WTC11 (cell line): ENCODE results near the gene CCDC150.

Source experiments
- CTCF ChIP-seq: fragments of 200-600 bp; IDR thresholded peaks from 2 replicates; pipeline ENCODE4 v1.8.0; 2022; ENCODE audit warnings: antibody characterized with exemption
- HMGXB4 ChIP-seq: sonication (generic); formaldehyde crosslinking; IDR thresholded peaks from 2 replicates; pipeline ENCODE4 v1.8.1; 2023; ENCODE audit warnings: mild to moderate bottlenecking, moderate library complexity, missing genetic modification reagents
- ZNF396 ChIP-seq: fragments of 250-450 bp; sonication (Bioruptor Pico); IDR thresholded peaks from 2 replicates; pipeline ENCODE4 v1.8.0; 2021; ENCODE audit warnings: mild to moderate bottlenecking, moderate library complexity, borderline replicate concordance

DNA sequence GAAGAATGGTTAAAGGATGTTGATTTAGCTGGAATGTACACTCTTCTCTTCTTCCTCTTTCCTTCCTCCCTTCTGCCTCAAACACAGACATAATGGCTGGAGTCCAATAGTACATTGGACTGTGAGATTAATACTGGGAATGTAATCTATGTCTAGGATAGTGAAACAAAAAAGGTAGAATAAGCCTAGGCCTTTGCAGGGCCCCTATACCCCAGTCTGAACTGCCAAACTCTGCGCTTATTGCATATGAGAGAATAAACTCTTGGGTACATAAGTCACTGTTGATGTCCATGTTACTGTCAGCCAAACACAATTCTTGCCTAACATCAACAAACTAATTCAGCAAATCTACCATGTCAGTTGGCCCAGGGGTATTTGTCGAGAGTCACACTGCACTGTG lies 29.7 kb upstream of the CCDC150 start:
- no peak for TF ChIP-seq HMGXB4 (CRISPR knock-in tag)
- no peak for TF ChIP-seq CTCF
- TF ChIP-seq ZNF396: no peak
